ENCODE data around the gene PHLPP1.

- TF ChIP-seq CTCF (IDR thresholded peaks at IDR 0.05) (no peak), POLR2A (IDR thresholded peaks at IDR 0.05) (no peak)
These were observed 33.0 kb upstream of the PHLPP1 start for GRCh38 chr18:62682371-62682770.
